SK-N-SH (cell line): ENCODE data around the gene UBE2K.

Experiments
- EP300 ChIP-seq, 2 experiments: IDR thresholded peaks; 2 replicates each; pipeline versions ENCODE4 v1.4.0 to v1.6.1; 2012; ENCODE audit warnings: borderline replicate concordance in 1 of 2, low read depth in 1 of 2, low read length in 1 of 2
- EZH2phosphoT487 ChIP-seq: fragments of 200-600 bp; sonication (generic); IDR thresholded peaks from 2 replicates; pipeline ENCODE4 v1.6.1; 2017; ENCODE audit warnings: low read depth, mixed run types, mild to moderate bottlenecking, antibody characterized with exemption, moderate library complexity, borderline replicate concordance
- MEF2A ChIP-seq: IDR thresholded peaks from 2 replicates; pipeline ENCODE4 v1.4.0; 2012; ENCODE audit warnings: low read depth, borderline replicate concordance
- MXI1 ChIP-seq: IDR thresholded peaks from 2 replicates; pipeline ENCODE4 v1.6.1; 2012; ENCODE audit warnings: mild to moderate bottlenecking, low read depth, low read length, improper control_type of control experiment
- RAD21 ChIP-seq: IDR thresholded peaks from 2 replicates; pipeline ENCODE4 v1.6.1; 2012; ENCODE audit warnings: mild to moderate bottlenecking, low read length
- RFX5 ChIP-seq: IDR thresholded peaks from 2 replicates; pipeline ENCODE4 v1.6.1; 2012; ENCODE audit warnings: mild to moderate bottlenecking, improper control_type of control experiment, low read length
- SMC3 ChIP-seq: IDR thresholded peaks from 2 replicates; pipeline ENCODE4 v1.6.1; 2012; ENCODE audit warnings: low read depth, low read length, improper control_type of control experiment
- YY1 ChIP-seq: IDR thresholded peaks from 2 replicates; pipeline ENCODE4 v1.4.0; 2012; ENCODE audit warnings: low read depth, mild to moderate bottlenecking
- TF ChIP-seq, protein P1 (sequence below): fragments of 200-600 bp; sonication (generic); IDR thresholded peaks from 2 replicates; pipeline ENCODE4 v1.6.1; 2017; ENCODE audit warnings: antibody characterized with exemption, mild to moderate bottlenecking, moderate library complexity
- TF ChIP-seq, protein P2 (sequence below): fragments of 150-350 bp; IDR thresholded peaks from 2 replicates; pipeline ENCODE4 v1.6.1; 2016; ENCODE audit warnings: mild to moderate bottlenecking, low read depth, low read length
- TF ChIP-seq, protein P3 (sequence below): fragments of 150-350 bp; IDR thresholded peaks from 2 replicates; pipeline ENCODE4 v1.6.1; 2017; ENCODE audit warnings: antibody characterized with exemption, low read length, low read depth, borderline replicate concordance

DNA sequence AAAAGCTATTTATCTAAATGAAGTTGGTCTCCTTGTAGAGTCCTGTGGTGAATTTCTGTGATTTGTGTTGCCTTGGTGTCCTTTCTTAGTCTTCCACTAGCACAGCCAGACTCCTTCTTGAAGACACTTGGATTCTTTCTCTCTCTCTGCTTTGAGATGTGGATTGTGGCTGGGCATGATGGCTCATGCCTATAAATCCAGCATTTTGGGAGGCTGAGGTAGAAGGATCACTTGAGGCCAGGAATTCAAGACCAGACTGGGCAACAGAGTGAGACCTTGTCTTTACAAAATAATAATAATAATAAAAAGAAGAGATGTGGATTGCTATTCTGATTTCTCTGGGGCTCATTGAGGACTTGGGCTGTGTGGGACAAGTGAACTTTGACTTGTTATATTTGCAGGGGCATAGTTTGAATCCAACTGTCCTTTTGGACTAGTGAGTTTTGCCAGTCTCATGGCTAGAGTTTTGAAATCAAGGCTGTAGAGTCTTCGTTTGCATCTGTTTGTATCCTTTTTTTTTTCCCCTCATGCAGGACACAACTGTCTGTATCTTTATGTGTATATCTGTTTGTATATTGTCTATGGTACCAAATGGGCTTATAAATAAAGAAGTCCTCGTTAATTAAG, 48.2 kb upstream of the UBE2K start:
- TF ChIP-seq, protein P1, sequence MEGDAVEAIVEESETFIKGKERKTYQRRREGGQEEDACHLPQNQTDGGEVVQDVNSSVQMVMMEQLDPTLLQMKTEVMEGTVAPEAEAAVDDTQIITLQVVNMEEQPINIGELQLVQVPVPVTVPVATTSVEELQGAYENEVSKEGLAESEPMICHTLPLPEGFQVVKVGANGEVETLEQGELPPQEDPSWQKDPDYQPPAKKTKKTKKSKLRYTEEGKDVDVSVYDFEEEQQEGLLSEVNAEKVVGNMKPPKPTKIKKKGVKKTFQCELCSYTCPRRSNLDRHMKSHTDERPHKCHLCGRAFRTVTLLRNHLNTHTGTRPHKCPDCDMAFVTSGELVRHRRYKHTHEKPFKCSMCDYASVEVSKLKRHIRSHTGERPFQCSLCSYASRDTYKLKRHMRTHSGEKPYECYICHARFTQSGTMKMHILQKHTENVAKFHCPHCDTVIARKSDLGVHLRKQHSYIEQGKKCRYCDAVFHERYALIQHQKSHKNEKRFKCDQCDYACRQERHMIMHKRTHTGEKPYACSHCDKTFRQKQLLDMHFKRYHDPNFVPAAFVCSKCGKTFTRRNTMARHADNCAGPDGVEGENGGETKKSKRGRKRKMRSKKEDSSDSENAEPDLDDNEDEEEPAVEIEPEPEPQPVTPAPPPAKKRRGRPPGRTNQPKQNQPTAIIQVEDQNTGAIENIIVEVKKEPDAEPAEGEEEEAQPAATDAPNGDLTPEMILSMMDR, result no peak
- TF ChIP-seq, protein P2, sequence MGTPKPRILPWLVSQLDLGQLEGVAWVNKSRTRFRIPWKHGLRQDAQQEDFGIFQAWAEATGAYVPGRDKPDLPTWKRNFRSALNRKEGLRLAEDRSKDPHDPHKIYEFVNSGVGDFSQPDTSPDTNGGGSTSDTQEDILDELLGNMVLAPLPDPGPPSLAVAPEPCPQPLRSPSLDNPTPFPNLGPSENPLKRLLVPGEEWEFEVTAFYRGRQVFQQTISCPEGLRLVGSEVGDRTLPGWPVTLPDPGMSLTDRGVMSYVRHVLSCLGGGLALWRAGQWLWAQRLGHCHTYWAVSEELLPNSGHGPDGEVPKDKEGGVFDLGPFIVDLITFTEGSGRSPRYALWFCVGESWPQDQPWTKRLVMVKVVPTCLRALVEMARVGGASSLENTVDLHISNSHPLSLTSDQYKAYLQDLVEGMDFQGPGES, result no peak
- no peak for TF ChIP-seq RAD21
- no peak for TF ChIP-seq EP300 (IDR thresholded peaks at IDR 0.05; ENCODE audit: borderline replicate concordance in 1 of 2, low read depth in 1 of 2, low read length in 1 of 2)
- TF ChIP-seq YY1, result no peak
- TF ChIP-seq SMC3, result no peak
- TF ChIP-seq MXI1, result no peak
- no peak for TF ChIP-seq RFX5
- TF ChIP-seq, protein P3, sequence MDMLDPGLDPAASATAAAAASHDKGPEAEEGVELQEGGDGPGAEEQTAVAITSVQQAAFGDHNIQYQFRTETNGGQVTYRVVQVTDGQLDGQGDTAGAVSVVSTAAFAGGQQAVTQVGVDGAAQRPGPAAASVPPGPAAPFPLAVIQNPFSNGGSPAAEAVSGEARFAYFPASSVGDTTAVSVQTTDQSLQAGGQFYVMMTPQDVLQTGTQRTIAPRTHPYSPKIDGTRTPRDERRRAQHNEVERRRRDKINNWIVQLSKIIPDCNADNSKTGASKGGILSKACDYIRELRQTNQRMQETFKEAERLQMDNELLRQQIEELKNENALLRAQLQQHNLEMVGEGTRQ, result no peak
- no peak for TF ChIP-seq EZH2phosphoT487
- TF ChIP-seq MEF2A, result no peak
